Parathyroid adenoma (tissue), 2 donors: ENCODE results near the gene SNRPA.
"Not testable (repeated sequence)": the region's sequence is repeated elsewhere in the genome, so short reads cannot be mapped to it uniquely, and the experiment has no call there.

ENCODE experiments used
- H2AFZ ChIP-seq: fragments of 300-600 bp; sonication (generic); one replicate; pipeline ENCODE4 v1.7.0; 2017; ENCODE audit warnings: antibody characterized with exemption, mild to moderate bottlenecking
- H3K27ac ChIP-seq: fragments of 300-600 bp; sonication (generic); one replicate; pipeline ENCODE4 v1.7.0; 2017
- H3K27me3 ChIP-seq: fragments of 300-600 bp; sonication (generic); one replicate; pipeline ENCODE4 v1.7.0; 2017; ENCODE audit warnings: low read length; ENCODE audit not compliant: control insufficient read depth, insufficient read depth
- H3K36me3 ChIP-seq: fragments of 300-600 bp; sonication (generic); one replicate; pipeline ENCODE4 v1.7.0; 2017; ENCODE audit warnings: low read length; ENCODE audit not compliant: control insufficient read depth, insufficient read depth
- H3K4me1 ChIP-seq: fragments of 300-600 bp; sonication (generic); one replicate; pipeline ENCODE4 v1.7.0; 2017; ENCODE audit warnings: control low read depth
- H3K4me2 ChIP-seq: fragments of 300-600 bp; sonication (generic); one replicate; pipeline ENCODE4 v1.7.0; 2017; ENCODE audit warnings: low read length
- H3K4me3 ChIP-seq: fragments of 300-600 bp; sonication (generic); one replicate; pipeline ENCODE4 v1.7.0; 2017; ENCODE audit warnings: low read depth, low read length
- H3K79me2 ChIP-seq: fragments of 300-600 bp; sonication (generic); one replicate; pipeline ENCODE4 v1.7.0; 2017; ENCODE audit warnings: control low read depth
- H3K9ac ChIP-seq: fragments of 300-600 bp; sonication (generic); one replicate; pipeline ENCODE4 v1.7.0; 2017; ENCODE audit warnings: mild to moderate bottlenecking
- H3K9me3 ChIP-seq: fragments of 300-600 bp; sonication (generic); one replicate; pipeline ENCODE4 v1.7.0; 2017; ENCODE audit warnings: low read length; ENCODE audit not compliant: control insufficient read depth
- CTCF ChIP-seq: fragments of 300-600 bp; sonication (generic); IDR thresholded peaks from one replicate; pipeline ENCODE4 v1.7.0; 2017; ENCODE audit warnings: antibody characterized with exemption, mild to moderate bottlenecking
- donor health status: primary hyperparathyroidism.

SNRPA gene

GRCh38 chr19:40780582-40780981, 29.6 kb downstream of the SNRPA start:
- Histone ChIP-seq H3K27ac (no peak overlapping the region), H3K36me3 (no peaks in the 10 kb centered on the region), H3K79me2 (no peaks in the 10 kb centered on the region), H3K27me3 (no peaks in the 10 kb centered on the region), H3K9ac (no peak overlapping the region), H3K4me3 (no peak overlapping the region), H3K4me1 (peaks cover 2% of the 10 kb centered on the region), H2AFZ (no peak overlapping the region), H3K9me3 (no peaks in the 10 kb centered on the region), H3K4me2 (no peak overlapping the region)
- TF ChIP-seq CTCF, result no peak

GRCh38 chr19:40781140-40781539, 30.1 kb downstream of the SNRPA start:
- TF ChIP-seq CTCF, result no peak
- H3K36me3 ChIP-seq, result no peaks in the 10 kb centered on the region

GRCh38 chr19:40783711-40784110, 32.7 kb downstream of the SNRPA start:
- no peak for TF ChIP-seq CTCF
- no peaks in the 10 kb centered on the region for H3K27me3 ChIP-seq
- no peaks in the 10 kb centered on the region for H3K36me3 ChIP-seq

More at GRCh38 chr19:40781140-40781539, 30.1 kb downstream of the SNRPA start:
- no peaks in the 10 kb centered on the region for H3K27me3 ChIP-seq
- no peak overlapping the region for H3K4me3 ChIP-seq
- H3K27ac ChIP-seq, result no peak overlapping the region
- H3K4me1 ChIP-seq, result peaks cover 2% of the 10 kb centered on the region
- no peak overlapping the region for H2AFZ ChIP-seq
- no peak overlapping the region for H3K9ac ChIP-seq
- H3K9me3 ChIP-seq, result no peaks in the 10 kb centered on the region
- H3K4me2 ChIP-seq, result no peak overlapping the region
- no peaks in the 10 kb centered on the region for H3K79me2 ChIP-seq

DNA sequence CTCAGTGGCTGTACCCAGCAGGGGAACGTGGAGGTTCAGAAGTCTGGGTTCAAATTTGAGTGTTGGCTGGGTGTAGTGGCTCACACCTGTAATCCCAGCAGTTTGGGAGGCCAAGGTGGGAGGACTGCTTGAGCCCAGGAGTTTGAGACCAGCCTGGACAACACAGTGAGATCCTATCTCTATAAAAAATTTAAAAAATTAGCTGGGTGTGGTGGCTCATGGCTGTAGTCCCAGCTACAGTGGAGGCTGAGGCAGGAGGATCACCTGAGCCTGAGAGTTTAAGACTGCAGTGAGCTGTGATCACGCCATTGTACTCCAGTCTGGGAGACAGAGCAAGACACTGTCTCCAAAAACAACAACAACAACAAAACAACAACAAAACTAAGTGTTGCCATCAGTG, 33.1 kb downstream of the SNRPA start:
- H3K9me3 ChIP-seq, H3K27ac ChIP-seq, H3K36me3 ChIP-seq, H3K4me3 ChIP-seq, H3K79me2 ChIP-seq, H3K9ac ChIP-seq, H3K4me2 ChIP-seq, H2AFZ ChIP-seq, H3K4me1 ChIP-seq, H3K27me3 ChIP-seq: not testable (repeated sequence)

More at GRCh38 chr19:40783711-40784110, 32.7 kb downstream of the SNRPA start:
- H3K4me3 ChIP-seq, result no peak overlapping the region
- H3K9me3 ChIP-seq, result no peaks in the 10 kb centered on the region
- no peak overlapping the region for H3K9ac ChIP-seq
- H2AFZ ChIP-seq, result no peak overlapping the region
- H3K4me1 ChIP-seq, result peaks cover 2% of the 10 kb centered on the region
- no peak overlapping the region for H3K27ac ChIP-seq
- no peak overlapping the region for H3K4me2 ChIP-seq
- no peaks in the 10 kb centered on the region for H3K79me2 ChIP-seq

- Histone ChIP-seq H3K9ac (no peak overlapping the region), H3K4me2 (no peak overlapping the region), H3K27me3 (no peaks in the 10 kb centered on the region), H3K79me2 (no peaks in the 10 kb centered on the region), H3K4me3 (no peak overlapping the region), H3K36me3 (no peaks in the 10 kb centered on the region), H3K27ac (no peak overlapping the region), H2AFZ (no peak overlapping the region), H3K9me3 (no peaks in the 10 kb centered on the region), H3K4me1 (no peaks in the 10 kb centered on the region)
- no peak for TF ChIP-seq CTCF
These were observed 34.5 kb downstream of the SNRPA start for GRCh38 chr19:40785526-40785925.
